ENCODE data around the gene GPATCH8. TPM values are rescaled to one million over a fixed set of nuclear protein-coding genes. Genes with fewer than 3 reads are reported as not detected.

GPATCH8 gene
- polyA plus RNA-seq, 1 donor from 2014 or later: 24.5 TPM

DNA sequence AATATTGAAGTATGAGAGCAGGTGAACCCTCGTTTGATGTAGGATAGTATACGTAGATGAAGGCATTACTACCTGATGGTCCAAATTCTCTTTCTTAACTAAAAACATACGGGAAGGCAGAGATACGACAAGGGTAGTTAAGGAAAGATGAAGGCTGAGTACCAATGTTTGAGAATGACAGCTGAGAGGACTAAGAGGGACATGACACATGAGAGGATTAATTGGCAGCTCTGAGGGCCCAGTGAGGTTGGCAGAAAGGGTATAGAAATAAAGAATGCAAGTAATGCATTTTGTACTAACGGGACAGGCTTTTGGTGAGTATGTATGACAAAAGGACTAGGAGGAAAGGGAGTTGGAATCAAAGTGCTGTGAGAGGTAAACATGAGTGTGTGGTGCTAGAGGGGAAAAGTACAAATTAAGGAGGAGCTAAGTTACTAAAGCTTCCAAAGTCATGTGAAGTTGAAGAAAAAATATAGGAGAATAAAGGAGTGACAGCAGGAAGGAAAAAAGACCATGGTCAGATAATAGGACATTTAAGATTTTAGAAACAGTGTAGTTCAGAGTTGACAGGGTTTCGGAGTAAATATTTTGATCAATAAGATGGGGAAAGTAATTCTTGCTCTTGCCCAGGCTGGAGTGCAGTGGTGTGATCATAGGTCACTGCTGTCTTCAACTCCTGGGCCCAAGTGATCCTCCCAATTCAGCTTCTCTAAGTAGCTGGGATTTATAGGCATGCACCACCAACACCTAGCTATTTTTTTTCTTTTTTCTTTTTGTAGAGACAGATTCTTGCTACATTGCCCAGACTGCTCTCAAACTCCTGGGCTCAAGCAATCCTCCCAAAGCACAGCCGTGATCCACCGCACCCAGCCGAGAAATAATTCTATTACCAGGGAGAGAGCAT lies 70.7 kb downstream of the GPATCH8 start:
- H3K9me3 ChIP-seq (ENCODE audit: low read length): no peaks in the 10 kb centered on the region
- no peaks in the 10 kb centered on the region for H3K79me2 ChIP-seq (replicated peaks; ENCODE audit: insufficient read depth, low read length)
- H2AFZ ChIP-seq (ENCODE audit: low read depth, low read length): no peak overlapping the region
- H3K27me3 ChIP-seq (ENCODE audit: insufficient read depth, low read depth, low read length): no peaks in the 10 kb centered on the region
- H3K9ac ChIP-seq (ENCODE audit: low read length): no peak overlapping the region
- H3K27ac ChIP-seq (ENCODE audit: low read length): no peak overlapping the region
- no peaks in the 10 kb centered on the region for H3F3A ChIP-seq (ENCODE audit: insufficient read depth, low read length, poor library complexity, severe bottlenecking)
- H3K9me2 ChIP-seq (ENCODE audit: insufficient read depth, low read length): no peaks in the 10 kb centered on the region
- no peak overlapping the region for H3K4me2 ChIP-seq (ENCODE audit: low read length)
- no peaks in the 10 kb centered on the region for H4K20me1 ChIP-seq (ENCODE audit: insufficient read depth)
- no peak overlapping the region for H3K4me3 ChIP-seq (ENCODE audit: low read length)
- TF ChIP-seq SMC3 (conservative IDR thresholded peaks at IDR 0.05; ENCODE audit: poor library complexity) (no peak), CTCF (IDR thresholded peaks at IDR 0.05; ENCODE audit: poor library complexity, severe bottlenecking) (no peak), MXI1 (conservative IDR thresholded peaks at IDR 0.05; ENCODE audit: poor library complexity, severe bottlenecking) (no peak), POLR2AphosphoS5 (IDR thresholded peaks at IDR 0.05) (no peak), REST (IDR thresholded peaks at IDR 0.05; ENCODE audit: borderline replicate concordance) (no peak), EP300 (conservative IDR thresholded peaks at IDR 0.05; ENCODE audit: poor library complexity, severe bottlenecking) (no peak), RAD21 (conservative IDR thresholded peaks at IDR 0.05) (no peak), EZH2 (IDR thresholded peaks at IDR 0.05; ENCODE audit: borderline replicate concordance, insufficient read depth, low read length, poor library complexity, severe bottlenecking) (no peak), TAF1 (IDR thresholded peaks at IDR 0.05; ENCODE audit: low read depth) (no peak)
- no peaks in the 10 kb centered on the region for H3K36me3 ChIP-seq (ENCODE audit: insufficient read depth, low read length)

GRCh38 chr17:44424828-44425461 lies 78.3 kb downstream of the GPATCH8 start:
- Histone ChIP-seq H3K9me2 (ENCODE audit: insufficient read depth, low read length) (no peaks in the 10 kb centered on the region), H3K9me3 (ENCODE audit: low read length) (no peaks in the 10 kb centered on the region), H3K4me2 (ENCODE audit: low read length) (no peak overlapping the region), H2AFZ (ENCODE audit: low read depth, low read length) (no peak overlapping the region), H4K20me1 (ENCODE audit: insufficient read depth) (no peaks in the 10 kb centered on the region), H3K79me2 (replicated peaks; ENCODE audit: insufficient read depth, low read length) (no peaks in the 10 kb centered on the region), H3K36me3 (ENCODE audit: insufficient read depth, low read length) (no peaks in the 10 kb centered on the region), H3K4me3 (ENCODE audit: low read length) (no peak overlapping the region), H3F3A (ENCODE audit: insufficient read depth, low read length, poor library complexity, severe bottlenecking) (no peaks in the 10 kb centered on the region), H3K27me3 (ENCODE audit: insufficient read depth, low read depth, low read length) (no peaks in the 10 kb centered on the region), H3K27ac (ENCODE audit: low read length) (no peak overlapping the region), H3K9ac (ENCODE audit: low read length) (no peak overlapping the region)
- TF ChIP-seq CTCF (IDR thresholded peaks at IDR 0.05; ENCODE audit: poor library complexity, severe bottlenecking) (no peak), TAF1 (IDR thresholded peaks at IDR 0.05; ENCODE audit: low read depth) (no peak), SMC3 (conservative IDR thresholded peaks at IDR 0.05; ENCODE audit: poor library complexity) (no peak), POLR2AphosphoS5 (IDR thresholded peaks at IDR 0.05) (no peak), RAD21 (conservative IDR thresholded peaks at IDR 0.05) (no peak), EZH2 (IDR thresholded peaks at IDR 0.05; ENCODE audit: borderline replicate concordance, insufficient read depth, low read length, poor library complexity, severe bottlenecking) (no peak), EP300 (conservative IDR thresholded peaks at IDR 0.05; ENCODE audit: poor library complexity, severe bottlenecking) (no peak), MXI1 (conservative IDR thresholded peaks at IDR 0.05; ENCODE audit: poor library complexity, severe bottlenecking) (no peak), REST (IDR thresholded peaks at IDR 0.05; ENCODE audit: borderline replicate concordance) (no peak)

Measured in neural cell (in vitro differentiated cells).